Fibroblast of lung (primary cell): ENCODE data around the gene PRAMEF15.
"Not testable (repeated sequence)": the region's sequence is repeated elsewhere in the genome, so short reads cannot be mapped to it uniquely, and the experiment has no call there.

Experiments
- EZH2 ChIP-seq: IDR thresholded peaks from 2 replicates; pipeline ENCODE4 v1.5.1; 2012; ENCODE audit warnings: low read length, control low read depth, mild to moderate bottlenecking; ENCODE audit errors: missing control alignments
- TF ChIP-seq, protein P1 (sequence below), 2 donors: IDR thresholded peaks in 1 of 2; conservative IDR thresholded peaks in 1 of 2; 1 replicate in 1 of 2; 2 replicates in 1 of 2; pipeline ENCODE4 v1.5.1; 2011 to 2012; ENCODE audit warnings: low read length in 2 of 2, control low read depth in 1 of 2, inconsistent platforms in 1 of 2, low read depth in 1 of 2, mild to moderate bottlenecking in 1 of 2

DNA sequence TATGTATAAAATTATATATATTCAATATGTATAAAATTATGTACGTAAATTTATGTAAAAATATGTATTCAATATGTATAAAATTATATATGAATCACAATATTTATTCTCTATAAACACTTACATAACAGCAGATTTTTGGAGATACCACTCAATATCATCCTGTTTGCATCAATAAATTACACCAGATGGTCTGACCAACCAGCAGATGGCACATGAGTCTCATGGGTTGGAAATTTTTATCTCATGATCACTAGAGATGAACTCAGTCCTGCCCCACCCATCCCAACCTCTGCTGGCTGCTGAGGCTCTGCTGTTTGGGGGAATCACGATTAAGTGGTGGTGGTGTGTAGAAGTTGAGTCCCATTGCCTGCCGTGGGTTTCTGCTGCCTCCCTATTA is 35.8 kb upstream of the PRAMEF15 start:
- TF ChIP-seq EZH2 = not testable (repeated sequence)
- TF ChIP-seq, protein P1, sequence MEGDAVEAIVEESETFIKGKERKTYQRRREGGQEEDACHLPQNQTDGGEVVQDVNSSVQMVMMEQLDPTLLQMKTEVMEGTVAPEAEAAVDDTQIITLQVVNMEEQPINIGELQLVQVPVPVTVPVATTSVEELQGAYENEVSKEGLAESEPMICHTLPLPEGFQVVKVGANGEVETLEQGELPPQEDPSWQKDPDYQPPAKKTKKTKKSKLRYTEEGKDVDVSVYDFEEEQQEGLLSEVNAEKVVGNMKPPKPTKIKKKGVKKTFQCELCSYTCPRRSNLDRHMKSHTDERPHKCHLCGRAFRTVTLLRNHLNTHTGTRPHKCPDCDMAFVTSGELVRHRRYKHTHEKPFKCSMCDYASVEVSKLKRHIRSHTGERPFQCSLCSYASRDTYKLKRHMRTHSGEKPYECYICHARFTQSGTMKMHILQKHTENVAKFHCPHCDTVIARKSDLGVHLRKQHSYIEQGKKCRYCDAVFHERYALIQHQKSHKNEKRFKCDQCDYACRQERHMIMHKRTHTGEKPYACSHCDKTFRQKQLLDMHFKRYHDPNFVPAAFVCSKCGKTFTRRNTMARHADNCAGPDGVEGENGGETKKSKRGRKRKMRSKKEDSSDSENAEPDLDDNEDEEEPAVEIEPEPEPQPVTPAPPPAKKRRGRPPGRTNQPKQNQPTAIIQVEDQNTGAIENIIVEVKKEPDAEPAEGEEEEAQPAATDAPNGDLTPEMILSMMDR (conservative IDR thresholded peaks at IDR 0.05 in 1 of 2, IDR thresholded peaks at IDR 0.05 in 1 of 2; ENCODE audit: low read depth in 1 of 2, low read length in 2 of 2) = not testable (repeated sequence)
